Measurements from ENCODE around the gene MAGEB5. TPM values are rescaled to one million over a fixed set of nuclear protein-coding genes. Genes with fewer than 3 reads are reported as not detected.

The MAGEB5 gene
- total and polyA plus RNA-seq, 2 of the 13 experiments (the other 11 are each of a cell fraction or from before 2014, with no cell fraction given) = not detected

- H3K4me1 ChIP-seq (ENCODE audit: insufficient read depth, low read length) = no peaks in the 10 kb centered on the region
- H3K27ac ChIP-seq (ENCODE audit: extremely low read length, insufficient read depth, low read length) = no peak overlapping the region
- ChIA-PET POLR2A (no interaction called here), CTCF (ENCODE audit: low intra/inter-chr PET ratio, low total read pairs) (no interaction called here)
- ATAC-seq (no peak), FAIRE-seq (no peak), DNase-seq (ENCODE audit: low spot score) (no peak)
- intact Hi-C loops (cut with micrococcal nuclease; ENCODE audit: unreplicated experiment) (no loop called here), in situ Hi-C loops (cut with HindIII; ENCODE audit: extremely low pct_ligation_motif_present, low pct_unique_long_range_greater_than_20kb) (no loop called here)
- no peak overlapping the region for H2AFZ ChIP-seq (ENCODE audit: low read length)
- WGBS (ENCODE audit: low lambda C conversion rate) = 6% methylated on average over 5 of the region's 5 CpGs
- no peaks in the 10 kb centered on the region for H3K36me3 ChIP-seq (replicated peaks in 1 of 2; ENCODE audit: control insufficient read depth in 1 of 2, insufficient read depth in 2 of 2, low read length in 2 of 2)
- no peak overlapping the region for H3K4me3 ChIP-seq (replicated peaks in 1 of 3; ENCODE audit: insufficient read depth in 1 of 3, low read depth in 2 of 3, low read length in 3 of 3)
- H4K20me1 ChIP-seq (ENCODE audit: insufficient read depth, low read length) = no peaks in the 10 kb centered on the region
- no peak overlapping the region for H3K9ac ChIP-seq (ENCODE audit: insufficient read depth, low read depth, low read length)
- H3K4me2 ChIP-seq (ENCODE audit: low read depth, low read length) = no peak overlapping the region
- BruUV-seq (replicated peaks) = no TSS peak
- H3K9me3 ChIP-seq (ENCODE audit: low read length) = no peaks in the 10 kb centered on the region
- TF ChIP-seq, protein P1, sequence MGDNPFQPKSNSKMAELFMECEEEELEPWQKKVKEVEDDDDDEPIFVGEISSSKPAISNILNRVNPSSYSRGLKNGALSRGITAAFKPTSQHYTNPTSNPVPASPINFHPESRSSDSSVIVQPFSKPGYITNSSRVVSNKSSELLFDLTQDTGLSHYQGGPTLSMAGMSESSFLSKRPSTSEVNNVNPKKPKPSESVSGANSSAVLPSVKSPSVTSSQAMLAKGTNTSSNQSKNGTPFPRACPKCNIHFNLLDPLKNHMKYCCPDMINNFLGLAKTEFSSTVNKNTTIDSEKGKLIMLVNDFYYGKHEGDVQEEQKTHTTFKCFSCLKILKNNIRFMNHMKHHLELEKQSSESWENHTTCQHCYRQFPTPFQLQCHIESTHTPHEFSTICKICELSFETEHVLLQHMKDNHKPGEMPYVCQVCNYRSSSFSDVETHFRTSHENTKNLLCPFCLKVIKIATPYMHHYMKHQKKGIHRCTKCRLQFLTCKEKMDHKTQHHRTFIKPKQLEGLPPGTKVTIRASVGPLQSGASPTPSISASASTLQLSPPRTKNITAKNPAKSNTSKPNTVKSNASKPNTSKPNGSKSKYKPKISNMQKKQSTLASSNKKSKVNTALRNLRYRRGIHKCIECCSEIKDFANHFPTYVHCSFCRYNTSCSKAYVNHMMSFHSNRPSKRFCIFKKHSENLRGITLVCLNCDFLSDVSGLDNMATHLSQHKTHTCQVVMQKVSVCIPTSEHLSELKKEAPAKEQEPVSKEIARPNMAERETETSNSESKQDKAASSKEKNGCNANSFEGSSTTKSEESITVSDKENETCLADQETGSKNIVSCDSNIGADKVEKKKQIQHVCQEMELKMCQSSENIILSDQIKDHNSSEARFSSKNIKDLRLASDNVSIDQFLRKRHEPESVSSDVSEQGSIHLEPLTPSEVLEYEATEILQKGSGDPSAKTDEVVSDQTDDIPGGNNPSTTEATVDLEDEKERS (CRISPR knock-in tag; IDR thresholded peaks at IDR 0.05) = no peak
- no peak for TF ChIP-seq ARHGAP35 (CRISPR knock-in tag; IDR thresholded peaks at IDR 0.05; ENCODE audit: borderline replicate concordance)
- TF ChIP-seq TBL1XR1 (IDR thresholded peaks at IDR 0.05; ENCODE audit: borderline replicate concordance, low read length, partially characterized antibody) = no peak
- no peak for TF ChIP-seq ZFP1 (CRISPR knock-in tag; IDR thresholded peaks at IDR 0.05)
- TF ChIP-seq ZBTB37 (CRISPR knock-in tag; IDR thresholded peaks at IDR 0.05) = no peak
- TF ChIP-seq TEAD3 (CRISPR knock-in tag; optimal IDR thresholded peaks at IDR 0.05; ENCODE audit: borderline replicate concordance) = no peak
- no peak for TF ChIP-seq PCBP1 (IDR thresholded peaks at IDR 0.05; ENCODE audit: borderline replicate concordance, low read depth, low read length)
- TF ChIP-seq STAT5B (CRISPR knock-in tag; IDR thresholded peaks at IDR 0.05) = no peak
- TF ChIP-seq RBM22 (optimal IDR thresholded peaks at IDR 0.05; ENCODE audit: low read length) = no peak
- no peak for TF ChIP-seq CEBPB (IDR thresholded peaks at IDR 0.05; ENCODE audit: borderline replicate concordance, low read depth, low read length)
- no peak for TF ChIP-seq ZBTB34 (CRISPR knock-in tag; IDR thresholded peaks at IDR 0.05)
- TF ChIP-seq ZNF572 (CRISPR knock-in tag; IDR thresholded peaks at IDR 0.05) = no peak
- TF ChIP-seq ZNF75D (CRISPR knock-in tag; IDR thresholded peaks at IDR 0.05; ENCODE audit: borderline replicate concordance) = no peak
- no peak for TF ChIP-seq TMF1 (CRISPR knock-in tag; IDR thresholded peaks at IDR 0.05; ENCODE audit: low read depth)
- TF ChIP-seq ZNF567 (CRISPR knock-in tag; IDR thresholded peaks at IDR 0.05; ENCODE audit: borderline replicate concordance) = no peak
- no peak for TF ChIP-seq ZBTB8A (CRISPR knock-in tag; IDR thresholded peaks at IDR 0.05; ENCODE audit: borderline replicate concordance, low read depth)
- TF ChIP-seq, protein P2, sequence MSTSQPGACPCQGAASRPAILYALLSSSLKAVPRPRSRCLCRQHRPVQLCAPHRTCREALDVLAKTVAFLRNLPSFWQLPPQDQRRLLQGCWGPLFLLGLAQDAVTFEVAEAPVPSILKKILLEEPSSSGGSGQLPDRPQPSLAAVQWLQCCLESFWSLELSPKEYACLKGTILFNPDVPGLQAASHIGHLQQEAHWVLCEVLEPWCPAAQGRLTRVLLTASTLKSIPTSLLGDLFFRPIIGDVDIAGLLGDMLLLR (CRISPR knock-in tag; IDR thresholded peaks at IDR 0.05) = no peak
- H3K27me3 ChIP-seq (ENCODE audit: control insufficient read depth in 1 of 2, insufficient read depth in 2 of 2, low read length in 2 of 2) = no peaks in the 10 kb centered on the region
- no peaks in the 10 kb centered on the region for H3K79me2 ChIP-seq (ENCODE audit: insufficient read depth, low read length)
Observed at GRCh38 chrX:26262121-26262523, 46.2 kb downstream of the MAGEB5 start.
